K562 (cell line): ENCODE results near the gene FPGS. TPM values are rescaled to one million over a fixed set of nuclear protein-coding genes. Genes with fewer than 3 reads are reported as not detected.

Experiments used
- ATAC-seq: fragments of 200-7000 bp; cut with Tn5 transposase; 3 replicates; pipeline ENCODE4 v1.9.1; 2020; ENCODE audit warnings: moderate library complexity
- BruUV-seq: library from RNA; stranded (reverse); fragments of 400-500 nt; replicated peaks from 2 replicates; lab custom pipeline; 2021; lab: Mats Ljungman, UMichigan
- CTCF ChIA-PET: fragments of 300-600 bp; formaldehyde crosslinking; extraction: SDS; loops from one replicate; lab custom pipeline; 2021; ENCODE audit warnings: low intra/inter-chr PET ratio; lab: Yijun Ruan, JAX
- POLR2A ChIA-PET: fragments of 300-600, 350-650 bp; sonication (Branson Sonifier 250); formaldehyde crosslinking; extraction: SDS; loops from one replicate; lab custom pipeline; 2021; ENCODE audit warnings: antibody characterized with exemption, inconsistent platforms; lab: Yijun Ruan, JAX
- DNase-seq, 4 experiments: peaks; one replicate each; pipeline versions ENCODE4 v3.0.0 to v3.0.0-alpha.2; 2011 to 2018; ENCODE audit warnings: low spot score in 3 of 4, mixed read lengths in 3 of 4; ENCODE audit errors: extremely low read depth in 1 of 4
- FAIRE-seq: peaks from 2 replicates; lab custom pipeline; 2011; peaks lifted over from hg19 to GRCh38; lab: Jason Lieb, UNC
- H2AFZ ChIP-seq: 2 replicates; pipeline ENCODE4 v1.6.0; 2011; ENCODE audit warnings: low read depth, low read length, control low read depth, inconsistent platforms
- H3K27ac ChIP-seq: fragments of 200-600 bp; 3 replicates; pipeline ENCODE4 v1.8.0; 2011; ENCODE audit warnings: low read depth, mild to moderate bottlenecking, control low read depth, inconsistent platforms, low read length, moderate library complexity, mixed read lengths; ENCODE audit errors: extremely low read depth
- H3K27me3 ChIP-seq, 2 experiments: fragments of 300-600 bp in 1 of 2; 2 replicates in 1 of 2; 3 replicates in 1 of 2; pipeline versions ENCODE4 v1.6.0 to v1.8.0; 2011; ENCODE audit warnings: inconsistent platforms in 2 of 2, low read length in 2 of 2, mild to moderate bottlenecking in 1 of 2, mixed read lengths in 1 of 2, moderate library complexity in 1 of 2; ENCODE audit not compliant: control insufficient read depth in 2 of 2, insufficient read depth in 2 of 2
- H3K36me3 ChIP-seq: fragments of 300-600 bp; 3 replicates; pipeline ENCODE4 v1.8.0; 2011; ENCODE audit warnings: mild to moderate bottlenecking, low read length, inconsistent platforms; ENCODE audit not compliant: control insufficient read depth, insufficient read depth
- H3K4me1 ChIP-seq, 2 experiments: fragments of 200-600 bp in 1 of 2; replicated peaks in 1 of 2; 2 replicates in 1 of 2; 3 replicates in 1 of 2; pipeline versions ENCODE4 v1.5.1 to v1.8.0; 2011; ENCODE audit warnings: inconsistent platforms in 2 of 2, low read length in 2 of 2, mild to moderate bottlenecking in 1 of 2, mixed read lengths in 1 of 2, moderate library complexity in 1 of 2; ENCODE audit not compliant: control insufficient read depth in 2 of 2, insufficient read depth in 2 of 2
- H3K4me2 ChIP-seq: 2 replicates; pipeline ENCODE4 v1.6.1; 2011; ENCODE audit warnings: low read length, control low read depth, inconsistent platforms, mixed read lengths; ENCODE audit not compliant: insufficient read depth
- H3K4me3 ChIP-seq: fragments of 200-600 bp; sonication (generic), shearing (Covaris generic); 2 replicates; pipeline ENCODE4 v1.5.1; 2016; ENCODE audit warnings: control low read depth, inconsistent platforms
- H3K79me2 ChIP-seq: fragments of 200-600 bp; 3 replicates; pipeline ENCODE4 v1.8.0; 2011; ENCODE audit warnings: low read length, inconsistent platforms; ENCODE audit not compliant: control insufficient read depth, insufficient read depth
- H3K9ac ChIP-seq, 2 experiments: 2 replicates each; pipeline versions ENCODE4 v1.6.0 to v1.6.1; 2011; ENCODE audit warnings: low read depth in 2 of 2, low read length in 2 of 2, control low read depth in 1 of 2, inconsistent platforms in 1 of 2, mild to moderate bottlenecking in 1 of 2, mixed read lengths in 1 of 2; ENCODE audit not compliant: insufficient read depth in 1 of 2
- H3K9me1 ChIP-seq: one replicate; pipeline ENCODE4 v1.6.0; 2011; ENCODE audit warnings: inconsistent platforms, mild to moderate bottlenecking, low read length, moderate library complexity; ENCODE audit not compliant: control insufficient read depth, insufficient read depth
- H3K9me3 ChIP-seq: replicated peaks from 2 replicates; pipeline ENCODE4 v1.5.1; 2011; ENCODE audit warnings: low read depth, low read length, inconsistent platforms; ENCODE audit not compliant: control insufficient read depth, insufficient read depth
- H4K20me1 ChIP-seq: replicated peaks from 2 replicates; pipeline ENCODE4 v1.6.1; 2011; ENCODE audit warnings: low read length, inconsistent platforms, mixed read lengths; ENCODE audit not compliant: control insufficient read depth, insufficient read depth
- GATAD2A ChIP-seq: fragments of 450-650 bp; IDR thresholded peaks from 2 replicates; pipeline ENCODE4 v1.6.1; 2017
- JUN ChIP-seq, 2 experiments: sonication (generic) in 1 of 2; formaldehyde crosslinking in 1 of 2; IDR thresholded peaks; 2 replicates each; pipeline versions ENCODE4 v1.6.1 to v1.8.0; 2012 to 2022; ENCODE audit warnings: borderline replicate concordance in 2 of 2, mild to moderate bottlenecking in 2 of 2, improper control_type of control experiment in 1 of 2, low read depth in 1 of 2, low read length in 1 of 2, missing genetic modification reagents in 1 of 2
- NR3C1 ChIP-seq: sonication (generic); formaldehyde crosslinking; IDR thresholded peaks from 2 replicates; pipeline ENCODE4 v1.8.1; 2022; ENCODE audit warnings: missing genetic modification reagents
- SIX5 ChIP-seq, 2 experiments: IDR thresholded peaks; 2 replicates each; pipeline ENCODE4 v1.6.1; 2011; ENCODE audit warnings: low read length in 2 of 2, borderline replicate concordance in 1 of 2, low read depth in 1 of 2, mild to moderate bottlenecking in 1 of 2, moderate library complexity in 1 of 2; ENCODE audit not compliant: insufficient read depth in 1 of 2
- ZHX1 ChIP-seq: fragments of 150-350 bp; conservative IDR thresholded peaks from 2 replicates; pipeline ENCODE4 v1.6.1; 2014; ENCODE audit warnings: low read length
- ZNF24 ChIP-seq: fragments of 450-650 bp; IDR thresholded peaks from 2 replicates; pipeline ENCODE4 v1.6.1; 2016
- WGBS: fragments of 100-300 bp; shearing (Covaris generic); methylation state at CpG from one replicate; pipeline ENCODE4 v1.1.6; 2016; ENCODE audit warnings: low coverage, mixed read lengths; ENCODE audit not compliant: insufficient coverage; ENCODE audit errors: missing lambda C conversion rate; 5-methylcytosine and 5-hydroxymethylcytosine counted together
- in situ Hi-C: fragments of 300-500 bp; cut with MboI; formaldehyde crosslinking; loops from 4 replicates; pipeline ENCODE4 v1.15.0; 2018; ENCODE audit warnings: inconsistent platforms, mixed read lengths
- intact Hi-C: fragments of 100-400 bp; cut with micrococcal nuclease; formaldehyde crosslinking; loops from 2 replicates; pipeline ENCODE4 v1.14.2; 2022
- polyA plus RNA-seq, 8 experiments: library from polyadenylated mRNA; depleted of rRNA in 4 of 8; stranded (reverse) in 5 of 8; unstranded in 3 of 8; fragments of >200 nt; fragmentation: Nextera tagmentation in 2 of 8; fragmentation: Illumina TruSeq in 1 of 8; extraction: Ambion mirVana in 2 of 8; extraction: Trizol in 1 of 8; gene quantifications; 2 replicates each; pipeline versions ENCODE4 v1.2.1 to v1.2.3, GENCODE V29; 2011 to 2014; ENCODE audit warnings: inconsistent platforms in 1 of 8, missing spikeins in 1 of 8
- total RNA-seq, 7 experiments: library from RNA; depleted of rRNA in 6 of 7; stranded (reverse); fragments of >200 nt in 6 of 7; fragmentation: Illumina TruSeq in 2 of 7; extraction: Trizol in 2 of 7; gene quantifications; 2 replicates each; pipeline versions ENCODE4 v1.2.1 to v1.2.3, GENCODE V29; 2011 to 2021; ENCODE audit warnings: low replicate concordance in 1 of 7
- TF ChIP-seq, protein P1 (sequence below), 2 experiments: fragments of 450-650 bp in 1 of 2; sonication (generic) in 1 of 2; formaldehyde crosslinking in 1 of 2; IDR thresholded peaks; 2 replicates each; pipeline versions ENCODE4 v1.7.1 to v1.9.0; 2016 to 2022; ENCODE audit warnings: inconsistent platforms in 1 of 2, mild to moderate bottlenecking in 1 of 2, missing genetic modification reagents in 1 of 2

FPGS gene
- total and polyA plus RNA-seq, 9 of the 15 experiments (the other 6 are each of a cell fraction or from before 2014, with no cell fraction given): 0.84 to 86.4 (median 59.2) TPM

DNA sequence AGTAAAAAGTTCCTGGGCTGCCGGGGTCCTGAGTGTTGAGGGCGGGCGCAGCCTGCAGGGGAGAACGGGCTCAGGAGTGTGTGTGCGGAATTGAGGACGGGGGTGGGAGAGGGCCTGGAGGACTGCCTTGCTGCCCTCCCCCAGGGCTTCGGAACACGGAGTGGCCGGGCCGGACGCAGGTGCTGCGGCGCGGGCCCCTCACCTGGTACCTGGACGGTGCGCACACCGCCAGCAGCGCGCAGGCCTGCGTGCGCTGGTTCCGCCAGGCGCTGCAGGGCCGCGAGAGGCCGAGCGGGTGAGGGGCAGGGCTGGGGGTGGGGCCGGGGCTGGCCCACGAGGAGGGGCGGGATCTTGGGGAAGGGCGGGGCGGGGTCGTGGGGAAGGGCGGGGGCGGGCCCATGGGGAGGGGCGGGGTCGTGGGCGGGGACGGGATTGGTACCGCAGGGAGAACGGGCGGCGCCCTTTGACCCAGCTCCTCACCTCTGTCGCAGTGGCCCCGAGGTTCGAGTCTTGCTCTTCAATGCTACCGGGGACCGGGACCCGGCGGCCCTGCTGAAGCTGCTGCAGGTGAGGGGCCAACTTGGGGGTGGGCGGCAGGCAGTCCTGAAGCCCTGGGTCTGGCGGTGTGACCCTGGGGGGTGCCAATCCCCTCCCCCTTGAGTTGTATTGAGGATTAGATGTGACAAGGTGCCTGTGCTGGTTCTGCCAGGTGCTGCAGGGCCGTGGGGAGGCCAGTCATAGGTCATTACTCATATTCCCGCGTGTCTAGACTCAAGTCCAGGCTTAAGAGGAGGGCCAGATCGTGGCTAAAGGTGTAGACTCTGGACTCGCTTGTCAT is 7.1 kb downstream of the FPGS start:
- Histone ChIP-seq H3K79me2 (peaks cover 5% of the 10 kb centered on the region; the same call in 1 of the 3 replicates), H3K4me3 (no peak overlapping the region), H3K9me3 (no peaks in the 10 kb centered on the region), H3K36me3 (peaks cover 86% of the 10 kb centered on the region), H4K20me1 (peaks cover 7% of the 10 kb centered on the region), H3K9me1 (peaks cover 2% of the 10 kb centered on the region), H3K27me3 (no peaks in the 10 kb centered on the region), H2AFZ (no peak overlapping the region), H3K9ac (peak overlapping the region; percentile 6 to 89; a peak in 3 of 4 replicates), H3K27ac (peak overlapping the region; percentile 3; the same call in 1 of the 3 replicates), H3K4me2 (peak overlapping the region; percentile 57), H3K4me1 (peaks cover 12 to 37% of the 10 kb centered on the region in 2 experiments)
- in situ Hi-C loops (loop anchor here (5.0 kb wide), 1 partner anchor 63 kb away; no protein-coding TSS in a partner anchor), intact Hi-C loops (loop anchor here (2.0 kb wide), 1 partner anchor 75 kb away; the partner anchor contains the start of gene TOR2A)
- POLR2A ChIA-PET: interaction anchor here (0.9 to 1.8 kb wide), 8 partner anchors 8 to 60 kb away, joined by 3 to 14 read pairs (median 6); no protein-coding TSS in a partner anchor
- 26% methylated on average over 33 of the region's 57 CpGs for WGBS
- CTCF ChIA-PET: interaction anchor here (0.6 kb wide), 1 partner anchor 12 kb away, joined by 3 read pairs; no protein-coding TSS in a partner anchor
- FAIRE-seq (peak; percentile 68), DNase-seq (peak; percentile 79 to 96 (median 96)), ATAC-seq (peak; percentile 95)
- no TSS peak for BruUV-seq
- TF ChIP-seq ZHX1 (no peak), ZNF24 (no peak), JUN (IDR thresholded peaks at IDR 0.05; ENCODE audit: borderline replicate concordance, low read depth, low read length) (no peak), JUN (CRISPR knock-in tag; IDR thresholded peaks at IDR 0.05; ENCODE audit: borderline replicate concordance) (no peak), SIX5 (IDR thresholded peaks at IDR 0.05; ENCODE audit: borderline replicate concordance in 1 of 2, insufficient read depth in 1 of 2, low read depth in 1 of 2, low read length in 2 of 2) (no peak), NR3C1 (CRISPR knock-in tag) (no peak), GATAD2A (0 out of 2 replicates have a peak, but pooled peaks have one; percentile 13)
- TF ChIP-seq, protein P1, sequence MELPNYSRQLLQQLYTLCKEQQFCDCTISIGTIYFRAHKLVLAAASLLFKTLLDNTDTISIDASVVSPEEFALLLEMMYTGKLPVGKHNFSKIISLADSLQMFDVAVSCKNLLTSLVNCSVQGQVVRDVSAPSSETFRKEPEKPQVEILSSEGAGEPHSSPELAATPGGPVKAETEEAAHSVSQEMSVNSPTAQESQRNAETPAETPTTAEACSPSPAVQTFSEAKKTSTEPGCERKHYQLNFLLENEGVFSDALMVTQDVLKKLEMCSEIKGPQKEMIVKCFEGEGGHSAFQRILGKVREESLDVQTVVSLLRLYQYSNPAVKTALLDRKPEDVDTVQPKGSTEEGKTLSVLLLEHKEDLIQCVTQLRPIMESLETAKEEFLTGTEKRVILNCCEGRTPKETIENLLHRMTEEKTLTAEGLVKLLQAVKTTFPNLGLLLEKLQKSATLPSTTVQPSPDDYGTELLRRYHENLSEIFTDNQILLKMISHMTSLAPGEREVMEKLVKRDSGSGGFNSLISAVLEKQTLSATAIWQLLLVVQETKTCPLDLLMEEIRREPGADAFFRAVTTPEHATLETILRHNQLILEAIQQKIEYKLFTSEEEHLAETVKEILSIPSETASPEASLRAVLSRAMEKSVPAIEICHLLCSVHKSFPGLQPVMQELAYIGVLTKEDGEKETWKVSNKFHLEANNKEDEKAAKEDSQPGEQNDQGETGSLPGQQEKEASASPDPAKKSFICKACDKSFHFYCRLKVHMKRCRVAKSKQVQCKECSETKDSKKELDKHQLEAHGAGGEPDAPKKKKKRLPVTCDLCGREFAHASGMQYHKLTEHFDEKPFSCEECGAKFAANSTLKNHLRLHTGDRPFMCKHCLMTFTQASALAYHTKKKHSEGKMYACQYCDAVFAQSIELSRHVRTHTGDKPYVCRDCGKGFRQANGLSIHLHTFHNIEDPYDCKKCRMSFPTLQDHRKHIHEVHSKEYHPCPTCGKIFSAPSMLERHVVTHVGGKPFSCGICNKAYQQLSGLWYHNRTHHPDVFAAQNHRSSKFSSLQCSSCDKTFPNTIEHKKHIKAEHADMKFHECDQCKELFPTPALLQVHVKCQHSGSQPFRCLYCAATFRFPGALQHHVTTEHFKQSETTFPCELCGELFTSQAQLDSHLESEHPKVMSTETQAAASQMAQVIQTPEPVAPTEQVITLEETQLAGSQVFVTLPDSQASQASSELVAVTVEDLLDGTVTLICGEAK (IDR thresholded peaks at IDR 0.05): no peak
- TF ChIP-seq, protein P1 (CRISPR knock-in tag; IDR thresholded peaks at IDR 0.05): no peak
